Keratinocyte (primary cell): ENCODE measurements around the gene TNIP2.

Experiments
- EZH2 ChIP-seq: IDR thresholded peaks from one replicate; pipeline ENCODE4 v1.6.1; 2012; ENCODE audit warnings: inconsistent platforms, mild to moderate bottlenecking, low read length, moderate library complexity
- TF ChIP-seq, protein P1 (sequence below), 3 experiments: IDR thresholded peaks in 1 of 3; conservative IDR thresholded peaks in 1 of 3; optimal IDR thresholded peaks in 1 of 3; 2 replicates in 2 of 3; 3 replicates in 1 of 3; pipeline versions ENCODE3 to v1.5.1; 2011; ENCODE audit warnings: low read length in 3 of 3, mild to moderate bottlenecking in 3 of 3, moderate library complexity in 2 of 3, control low read depth in 1 of 3, inconsistent platforms in 1 of 3; ENCODE audit not compliant: insufficient read depth in 2 of 3; ENCODE audit errors: extremely low read depth in 1 of 3

DNA sequence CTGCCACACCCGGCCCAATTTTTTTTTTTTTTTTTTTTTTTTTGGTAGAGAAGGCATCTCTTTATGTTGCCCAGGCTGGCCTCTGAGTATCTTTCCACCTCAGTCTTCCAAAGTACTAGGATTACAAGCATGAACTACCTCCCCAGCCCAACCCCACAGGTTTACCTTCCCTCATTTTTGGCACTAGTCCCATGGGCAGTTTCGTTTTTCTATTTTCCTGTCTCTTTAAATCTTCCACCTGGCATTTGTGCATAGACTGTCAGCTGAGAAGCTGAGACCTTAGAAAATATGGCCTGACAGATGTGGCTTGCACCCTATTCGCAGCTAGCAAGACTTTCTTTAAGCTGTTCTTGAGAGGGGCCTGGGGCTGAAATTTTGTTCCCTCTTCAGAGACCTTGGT lies 27.9 kb downstream of the TNIP2 start:
- TF ChIP-seq EZH2: no peak
- TF ChIP-seq, protein P1, sequence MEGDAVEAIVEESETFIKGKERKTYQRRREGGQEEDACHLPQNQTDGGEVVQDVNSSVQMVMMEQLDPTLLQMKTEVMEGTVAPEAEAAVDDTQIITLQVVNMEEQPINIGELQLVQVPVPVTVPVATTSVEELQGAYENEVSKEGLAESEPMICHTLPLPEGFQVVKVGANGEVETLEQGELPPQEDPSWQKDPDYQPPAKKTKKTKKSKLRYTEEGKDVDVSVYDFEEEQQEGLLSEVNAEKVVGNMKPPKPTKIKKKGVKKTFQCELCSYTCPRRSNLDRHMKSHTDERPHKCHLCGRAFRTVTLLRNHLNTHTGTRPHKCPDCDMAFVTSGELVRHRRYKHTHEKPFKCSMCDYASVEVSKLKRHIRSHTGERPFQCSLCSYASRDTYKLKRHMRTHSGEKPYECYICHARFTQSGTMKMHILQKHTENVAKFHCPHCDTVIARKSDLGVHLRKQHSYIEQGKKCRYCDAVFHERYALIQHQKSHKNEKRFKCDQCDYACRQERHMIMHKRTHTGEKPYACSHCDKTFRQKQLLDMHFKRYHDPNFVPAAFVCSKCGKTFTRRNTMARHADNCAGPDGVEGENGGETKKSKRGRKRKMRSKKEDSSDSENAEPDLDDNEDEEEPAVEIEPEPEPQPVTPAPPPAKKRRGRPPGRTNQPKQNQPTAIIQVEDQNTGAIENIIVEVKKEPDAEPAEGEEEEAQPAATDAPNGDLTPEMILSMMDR (optimal IDR thresholded peaks at IDR 0.05 in 1 of 3, IDR thresholded peaks at IDR 0.05 in 1 of 3, conservative IDR thresholded peaks at IDR 0.05 in 1 of 3; ENCODE audit: extremely low read depth in 1 of 3, insufficient read depth in 2 of 3, low read length in 3 of 3): no peak
